HEK293 (cell line): Measurements from ENCODE around the gene ATP6V0C.
"Not testable (repeated sequence)": the region's sequence is repeated elsewhere in the genome, so short reads cannot be mapped to it uniquely, and the experiment has no call there.

Experiments used
- CTCF ChIA-PET: fragments of 350-600 bp; formaldehyde crosslinking; extraction: SDS; loops from one replicate; lab custom pipeline; 2021; ENCODE audit warnings: antibody characterized with exemption; lab: Yijun Ruan, JAX
- POLR2A ChIA-PET: fragments of 300-600 bp; formaldehyde crosslinking; extraction: SDS; loops from one replicate; lab custom pipeline; 2020; ENCODE audit warnings: antibody characterized with exemption, inconsistent platforms; lab: Yijun Ruan, JAX
- H3K27ac ChIP-seq: fragments of 200-500 bp; sonication (Bioruptor generic); 2 replicates; pipeline ENCODE4 v1.5.1; 2014; ENCODE audit warnings: low read depth, low read length, control low read depth, inconsistent platforms; ENCODE audit errors: extremely low read depth
- H3K36me3 ChIP-seq, 2 experiments: fragments of 200-500 bp in 1 of 2; sonication (Bioruptor generic) in 1 of 2; 1 replicate in 1 of 2; 2 replicates in 1 of 2; pipeline ENCODE4 v1.5.1; 2014 to 2017; ENCODE audit warnings: inconsistent platforms in 2 of 2, low read length in 2 of 2; ENCODE audit not compliant: control insufficient read depth in 2 of 2, insufficient read depth in 1 of 2
- H3K4me1 ChIP-seq: fragments of 200-500 bp; sonication (Bioruptor generic); 2 replicates; pipeline ENCODE4 v1.5.1; 2014; ENCODE audit warnings: mild to moderate bottlenecking, low read length, inconsistent platforms; ENCODE audit not compliant: control insufficient read depth, insufficient read depth
- H3K4me3 ChIP-seq: 2 replicates; pipeline ENCODE4 v1.5.1; 2011; ENCODE audit warnings: low read depth, mild to moderate bottlenecking, control low read depth, low read length, moderate library complexity
- H3K9me3 ChIP-seq: fragments of 200-500 bp; sonication (Bioruptor generic); 2 replicates; pipeline ENCODE4 v1.5.1; 2014; ENCODE audit warnings: low read depth, low read length, inconsistent platforms; ENCODE audit not compliant: control insufficient read depth, insufficient read depth
- ATF2 ChIP-seq: fragments of 450-650 bp; formaldehyde crosslinking; IDR thresholded peaks from 2 replicates; pipeline ENCODE4 v1.5.1; 2016; ENCODE audit warnings: missing biosample characterization, missing genetic modification characterization, low read depth
- KLF7 ChIP-seq: fragments of 450-650 bp; formaldehyde crosslinking; IDR thresholded peaks from 2 replicates; pipeline ENCODE4 v1.5.1; 2016; ENCODE audit warnings: missing biosample characterization, missing genetic modification characterization, borderline replicate concordance
- SCRT2 ChIP-seq: fragments of 450-650 bp; formaldehyde crosslinking; IDR thresholded peaks from 2 replicates; pipeline ENCODE4 v1.5.1; 2016; ENCODE audit warnings: missing biosample characterization, missing genetic modification characterization
- ZBTB26 ChIP-seq: fragments of 450-650 bp; formaldehyde crosslinking; optimal IDR thresholded peaks from 2 replicates; pipeline ENCODE3; 2016; ENCODE audit warnings: missing biosample characterization, mild to moderate bottlenecking, missing genetic modification characterization
- ZBTB6 ChIP-seq: fragments of 450-650 bp; formaldehyde crosslinking; IDR thresholded peaks from 2 replicates; pipeline ENCODE4 v1.5.1; 2017; ENCODE audit warnings: missing biosample characterization, missing genetic modification characterization
- ZNF692 ChIP-seq: fragments of 450-650 bp; formaldehyde crosslinking; IDR thresholded peaks from 2 replicates; pipeline ENCODE4 v1.5.1; 2016; ENCODE audit warnings: missing biosample characterization, missing genetic modification characterization

Gene ATP6V0C

DNA sequence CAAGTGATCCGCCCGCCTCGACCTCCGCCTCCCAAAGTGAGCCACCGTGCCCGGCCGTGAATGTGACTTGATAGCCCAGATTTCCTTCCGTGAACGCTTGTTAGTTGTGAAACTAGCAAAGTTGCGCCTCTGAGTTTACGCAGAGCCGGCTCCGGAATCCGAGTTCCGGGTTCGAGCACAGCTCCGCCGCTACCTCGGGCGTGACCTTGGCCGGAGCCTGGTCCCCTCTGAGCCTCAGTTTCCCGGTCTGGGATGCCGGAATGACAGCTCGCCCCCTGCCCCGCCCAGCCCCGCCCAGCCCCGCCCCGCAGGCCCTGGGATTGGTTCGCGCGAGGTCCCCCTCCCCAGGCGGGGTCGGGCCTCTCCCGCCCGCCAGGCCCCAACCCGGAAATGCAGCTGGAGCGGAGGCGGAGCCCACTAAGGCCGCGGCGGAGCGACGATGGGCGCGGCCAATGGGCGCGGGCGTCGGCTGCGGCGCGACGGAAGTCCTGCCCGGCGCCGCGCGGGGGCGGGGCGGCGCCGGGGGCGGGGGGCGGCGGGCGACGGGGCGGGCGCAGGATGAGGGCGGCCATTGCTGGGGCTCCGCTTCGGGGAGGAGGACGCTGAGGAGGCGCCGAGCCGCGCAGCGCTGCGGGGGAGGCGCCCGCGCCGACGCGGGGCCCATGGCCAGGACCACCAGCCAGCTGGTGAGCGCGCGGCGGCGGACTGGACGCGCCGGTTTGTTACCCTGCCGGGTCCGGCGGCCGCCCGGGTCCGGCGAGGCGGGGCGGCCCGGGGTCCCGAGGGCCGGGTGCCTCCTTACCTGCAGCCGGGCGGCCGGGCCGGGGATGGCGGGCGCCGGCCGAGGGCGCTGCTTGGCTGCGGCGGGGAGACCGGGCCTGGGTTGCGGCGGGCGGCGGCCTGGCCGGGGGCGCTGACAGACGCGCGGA, 24.0 kb downstream of the ATP6V0C start, which contains the start of gene PDPK1 (continued):
- TF ChIP-seq ATF2 (tag by site-specific recombination) (no peak), ZBTB6 (tag by site-specific recombination) (no peak), KLF7 (tag by site-specific recombination) (no peak), SCRT2 (tag by site-specific recombination) (no peak), ZNF692 (tag by site-specific recombination) (0 out of 2 replicates have a peak, but pooled peaks have one; percentile 1)

DNA sequence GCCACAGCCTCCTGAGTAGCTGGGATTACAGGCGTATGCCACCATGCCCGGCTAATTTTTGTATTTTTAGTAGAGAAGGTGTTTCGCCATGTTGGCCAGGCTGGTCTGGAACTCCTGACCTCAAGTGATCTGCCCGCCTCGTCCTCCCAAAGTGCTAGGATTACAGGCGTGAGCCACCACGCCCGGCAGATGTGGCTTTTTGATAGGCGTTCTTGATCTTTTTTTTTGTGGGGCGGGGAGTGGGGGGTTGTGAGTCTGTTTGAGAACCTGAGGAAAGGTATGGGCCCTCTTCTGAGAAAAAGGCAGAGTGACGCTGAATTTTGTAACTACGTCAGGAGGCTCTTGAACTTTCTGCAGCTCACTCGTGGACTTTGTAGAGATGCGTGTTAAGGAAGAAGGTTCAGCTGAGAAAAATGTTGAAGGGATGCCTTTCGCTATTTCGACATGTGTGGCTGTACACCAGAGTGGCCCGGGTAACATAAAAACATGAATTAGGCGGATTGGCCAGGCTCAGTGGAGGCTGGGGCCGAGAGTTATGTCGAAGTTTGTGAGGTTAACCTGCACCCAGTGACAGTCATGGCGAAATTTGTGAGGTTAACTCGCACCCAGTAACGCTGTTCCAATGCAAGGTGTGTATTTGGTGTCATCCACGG, 25.6 kb downstream of the ATP6V0C start:
- H3K9me3 ChIP-seq, H3K4me1 ChIP-seq, H3K27ac ChIP-seq: not testable (repeated sequence)
- peak overlapping the region; percentile 42; the same call in 1 of the 2 replicates for H3K4me3 ChIP-seq
- ChIA-PET POLR2A (interaction anchor here (0.6 kb wide), 1 partner anchor 388 kb away, joined by 3 read pairs; no protein-coding TSS in a partner anchor), CTCF (interaction anchor here (0.6 to 0.8 kb wide), 3 partner anchors 108 to 426 kb away, joined by 3 to 5 read pairs (median 4); no protein-coding TSS in a partner anchor)
- H3K36me3 ChIP-seq: peaks cover 0 to 13% of the 10 kb centered on the region in 2 experiments; a peak in 1 of 3 replicates

DNA sequence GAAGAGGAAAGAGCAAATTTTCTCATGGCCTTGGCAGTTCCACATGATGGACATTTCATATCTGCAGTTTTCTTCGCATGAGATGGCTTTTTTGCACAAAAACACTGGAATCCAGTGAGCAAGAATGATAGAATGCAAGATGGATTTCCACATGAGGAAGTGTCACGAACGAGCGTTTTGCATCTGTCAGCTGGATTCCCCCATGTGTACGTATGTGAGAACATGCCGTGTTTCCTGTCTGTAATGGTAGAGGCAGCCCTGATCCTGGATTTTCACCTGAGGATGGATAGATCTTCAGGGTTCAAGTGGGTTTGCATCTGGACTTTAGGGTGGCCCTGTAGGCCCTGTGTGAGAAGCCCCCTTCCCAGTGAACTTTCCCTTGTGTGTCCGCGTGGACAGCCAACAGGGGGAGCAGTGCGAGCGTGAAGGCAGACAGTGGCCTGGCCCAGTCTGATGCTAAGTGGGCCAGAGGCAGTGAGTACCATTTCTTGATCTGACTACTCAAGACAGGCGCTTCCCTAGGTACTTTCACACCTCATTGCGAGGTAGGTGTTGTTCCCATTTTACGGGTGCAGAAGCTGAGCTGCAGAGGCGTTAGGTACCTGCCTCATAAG, 26.2 kb downstream of the ATP6V0C start:
- H3K36me3 ChIP-seq: peaks cover 0 to 13% of the 10 kb centered on the region in 2 experiments; a peak in 2 of 3 replicates
- CTCF ChIA-PET, H3K9me3 ChIP-seq, H3K4me3 ChIP-seq: not testable (repeated sequence)
- TF ChIP-seq ZBTB26: peak; percentile 13
- TF ChIP-seq, all 188 proteins: peak for 1; not testable (repeated sequence) for 187
- H3K4me1 ChIP-seq, POLR2A ChIA-PET, H3K27ac ChIP-seq: not testable (repeated sequence)

- H3K4me1 ChIP-seq, H3K9me3 ChIP-seq, POLR2A ChIA-PET, H3K4me3 ChIP-seq, H3K27ac ChIP-seq: not testable (repeated sequence)
- CTCF ChIA-PET: interaction anchor here (0.7 kb wide), 1 partner anchor 289 kb away, joined by 3 read pairs; no protein-coding TSS in a partner anchor
- H3K36me3 ChIP-seq: peaks cover 0 to 13% of the 10 kb centered on the region in 2 experiments; a peak in 2 of 3 replicates
Measured at GRCh38 chr16:2540912-2541311, 27.2 kb downstream of the ATP6V0C start.

DNA sequence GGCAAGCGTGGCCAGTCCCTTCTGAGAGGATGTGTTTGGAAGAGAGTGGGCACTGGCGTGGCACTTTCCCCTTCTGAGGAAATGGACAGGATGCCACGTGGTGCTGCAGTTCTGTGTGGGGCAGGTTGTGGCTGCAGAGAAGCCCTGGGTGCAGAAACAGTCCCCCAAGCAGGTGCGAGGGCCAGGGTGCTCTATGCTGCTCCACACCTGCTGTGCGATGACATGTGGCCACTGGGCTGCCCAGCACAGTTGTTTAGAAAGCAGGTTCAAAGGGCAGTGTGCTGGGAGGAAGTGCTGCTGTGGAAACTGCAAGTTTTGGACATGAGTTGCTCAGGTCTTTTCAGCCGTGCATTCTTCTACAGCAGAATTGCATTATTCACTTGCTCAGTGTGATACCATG, 27.7 kb downstream of the ATP6V0C start:
- H3K27ac ChIP-seq, POLR2A ChIA-PET, H3K9me3 ChIP-seq, H3K4me3 ChIP-seq, H3K4me1 ChIP-seq, CTCF ChIA-PET: not testable (repeated sequence)
- peaks cover 0 to 13% of the 10 kb centered on the region in 2 experiments; a peak in 2 of 3 replicates for H3K36me3 ChIP-seq

DNA sequence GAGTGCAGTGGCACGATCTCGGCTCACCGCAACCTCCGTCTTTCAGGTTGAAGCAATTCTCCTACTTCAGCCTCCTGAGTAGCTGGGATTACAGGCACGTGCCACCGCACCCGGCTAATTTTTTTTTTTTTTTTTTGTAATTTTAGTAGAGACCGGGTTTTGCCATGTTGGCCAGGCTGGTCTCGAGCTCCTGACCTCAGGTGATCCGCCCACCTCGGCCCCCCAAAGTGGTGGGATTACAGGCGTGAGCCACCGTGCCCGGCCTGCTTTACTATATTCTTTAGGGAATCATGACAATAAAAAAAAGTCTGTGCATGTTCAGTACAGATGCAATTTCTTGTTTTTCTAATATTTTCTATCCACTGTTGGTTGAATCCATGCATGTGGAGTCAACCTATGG, 30.0 kb downstream of the ATP6V0C start:
- H3K27ac ChIP-seq, H3K4me1 ChIP-seq, POLR2A ChIA-PET, H3K4me3 ChIP-seq, CTCF ChIA-PET, H3K9me3 ChIP-seq: not testable (repeated sequence)
- peaks cover 0 to 13% of the 10 kb centered on the region in 2 experiments; a peak in 2 of 3 replicates for H3K36me3 ChIP-seq

DNA sequence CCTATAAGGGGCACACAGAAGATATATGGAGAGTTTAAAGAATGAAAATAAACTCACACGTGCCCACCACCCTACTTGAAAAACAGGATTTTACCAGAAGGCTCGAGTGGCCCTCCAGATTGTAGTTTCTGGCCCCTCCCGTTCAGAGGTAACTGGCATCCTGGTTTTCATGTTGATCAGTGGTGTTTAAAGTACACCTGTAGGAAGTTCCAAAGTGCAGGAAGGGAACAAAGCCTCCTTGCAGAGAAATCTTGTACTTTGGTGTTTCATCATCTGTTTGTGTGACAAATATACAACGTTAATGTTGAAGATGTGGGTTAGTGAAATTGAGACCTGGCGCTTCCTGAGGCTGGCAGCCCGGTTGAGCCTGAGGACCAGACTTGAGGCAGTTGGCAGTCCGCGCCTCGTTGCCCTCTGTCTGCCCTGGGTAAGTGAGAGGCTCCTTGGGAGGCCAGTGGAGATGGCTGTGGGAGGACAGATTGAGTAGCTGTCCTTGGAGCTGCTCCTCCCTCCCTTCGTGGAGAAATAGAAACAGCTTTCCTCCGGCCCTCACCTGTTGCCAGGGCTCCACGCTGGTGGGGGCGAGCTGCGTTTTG, 36.6 kb downstream of the ATP6V0C start:
- H3K27ac ChIP-seq, H3K4me1 ChIP-seq, H3K4me3 ChIP-seq, H3K9me3 ChIP-seq, POLR2A ChIA-PET, CTCF ChIA-PET, H3K36me3 ChIP-seq: not testable (repeated sequence)
